CD4-positive, alpha-beta T cell treated with Interleukin-2 at 100 ng/mL for 4 hours (primary cell): ENCODE measurements around the gene GRID1.

Source experiments
- DNase-seq: peaks from one replicate; pipeline ENCODE4 v3.0.0-alpha.2; 2020; ENCODE audit warnings: low spot score

The GRID1 gene

GRCh38 chr10:85599081-85599480 lies 767.5 kb downstream of the GRID1 start:
- DNase-seq = no peak

- DNase-seq = no peak
These were observed 767.9 kb downstream of the GRID1 start for GRCh38 chr10:85598646-85599045.

DNA sequence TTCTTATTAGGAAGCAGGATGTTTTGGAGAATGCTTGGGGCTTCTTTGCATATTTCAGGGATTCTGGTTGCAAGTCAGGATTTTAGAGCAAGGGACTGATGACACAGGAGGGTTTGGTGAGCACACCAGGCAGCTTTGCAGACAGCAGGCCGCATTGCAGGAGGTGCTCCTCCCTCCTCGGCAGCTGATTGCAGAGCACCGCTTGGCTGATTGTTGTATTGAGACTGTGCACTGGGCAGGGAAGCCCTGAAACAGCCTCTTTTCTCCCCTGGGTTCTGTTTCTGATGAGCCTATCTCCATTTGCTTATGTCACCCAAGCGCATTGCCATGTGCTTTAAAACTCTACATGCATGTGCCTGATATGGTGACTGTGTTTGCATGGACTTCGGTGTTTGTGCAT lies 769.6 kb downstream of the GRID1 start:
- DNase-seq = no peak

DNA sequence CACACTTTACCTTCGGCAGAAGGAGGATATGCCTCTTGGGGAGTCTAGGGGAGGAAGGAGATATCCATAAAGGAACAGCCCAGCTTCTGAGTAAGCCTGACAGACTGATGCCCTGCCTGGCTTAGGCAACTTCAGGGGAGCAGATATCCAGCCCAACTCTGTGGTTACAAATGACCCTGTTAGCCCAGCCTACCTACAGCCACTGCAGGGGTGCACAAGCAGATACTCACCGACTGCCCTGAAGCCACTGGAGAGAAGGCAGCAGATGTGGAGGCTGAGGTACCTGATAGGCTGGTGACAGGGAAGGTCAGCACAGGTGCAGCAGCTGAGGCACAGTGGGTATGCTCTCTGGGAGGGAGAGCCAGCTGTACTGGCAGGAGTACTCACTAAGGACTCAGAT lies 770.2 kb downstream of the GRID1 start:
- no peak for DNase-seq

- DNase-seq = no peak
These were observed 772.4 kb downstream of the GRID1 start for GRCh38 chr10:85594239-85594638.

DNA sequence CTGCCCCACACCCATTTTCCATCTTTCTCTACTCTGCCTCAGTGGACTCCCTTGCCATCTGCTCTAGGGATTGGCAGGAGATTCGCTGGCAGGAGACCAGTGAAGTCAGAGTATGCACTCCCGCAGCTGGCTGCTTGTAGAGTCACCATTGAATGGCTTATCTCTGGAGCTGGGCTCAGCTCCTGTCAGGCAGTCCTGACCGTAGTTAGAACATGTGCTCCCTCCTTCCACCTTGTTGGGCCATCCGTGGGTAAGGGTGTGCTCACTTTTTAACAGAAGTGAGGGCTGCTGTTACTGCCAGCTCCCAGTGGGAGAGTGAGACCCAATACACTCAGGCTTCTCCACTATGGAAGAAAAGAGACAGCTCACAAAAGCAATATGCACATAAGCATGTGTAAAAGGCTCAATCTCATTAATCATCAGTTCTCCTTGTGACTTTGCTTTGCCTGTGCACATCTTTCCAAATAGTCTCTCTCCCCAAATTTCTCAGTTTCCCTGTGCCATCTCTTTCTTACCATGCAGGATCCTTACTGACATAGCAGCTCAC lies 773.3 kb downstream of the GRID1 start:
- no peak for DNase-seq

- no peak for DNase-seq
These were observed 785.2 kb downstream of the GRID1 start for GRCh38 chr10:85581371-85581770.

- DNase-seq = no peak
These were observed 786.0 kb downstream of the GRID1 start for GRCh38 chr10:85580585-85580984.

- DNase-seq = no peak
These were observed 787.7 kb downstream of the GRID1 start for GRCh38 chr10:85578860-85579259.

GRCh38 chr10:85575441-85575840 lies 791.2 kb downstream of the GRID1 start:
- no peak for DNase-seq

DNA sequence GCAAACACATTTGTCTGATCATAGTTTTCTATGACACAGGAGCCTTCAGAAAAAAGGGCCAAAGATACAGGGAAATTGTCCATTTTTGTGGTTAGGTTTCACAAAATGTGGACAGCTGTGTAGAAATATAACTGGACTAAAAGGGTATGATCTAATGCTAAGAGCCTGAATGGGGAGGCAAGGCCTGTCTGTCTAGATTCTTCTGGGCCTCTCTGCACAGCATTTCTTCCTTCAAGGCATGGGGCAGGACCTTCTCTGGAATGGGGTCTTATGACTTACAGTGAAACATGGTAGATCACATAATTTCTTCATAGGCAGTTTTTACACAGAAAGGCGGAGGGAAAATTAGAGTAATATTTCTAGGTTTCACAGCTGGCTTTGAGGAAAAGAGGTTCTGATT lies 795.7 kb downstream of the GRID1 start:
- DNase-seq = no peak

DNA sequence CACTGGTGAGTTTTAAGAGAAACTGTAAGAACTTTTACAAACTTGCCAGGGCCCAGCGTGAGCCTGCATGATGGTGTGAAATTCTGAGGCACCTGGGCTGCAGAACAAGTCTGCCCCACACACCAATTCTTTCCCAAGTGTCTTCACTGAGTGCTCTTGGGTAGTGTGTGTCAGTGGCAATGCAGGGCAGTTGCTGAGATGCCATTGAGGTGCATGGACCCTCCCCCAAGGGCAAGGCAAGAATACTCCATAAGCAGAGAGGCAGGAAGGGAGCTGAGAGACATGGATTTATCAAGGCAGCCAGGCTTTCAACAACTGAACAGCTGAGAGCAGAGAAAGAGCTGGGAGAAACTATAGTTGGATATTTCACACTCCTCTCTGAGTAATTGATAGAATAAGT lies 801.2 kb downstream of the GRID1 start:
- DNase-seq = no peak

DNA sequence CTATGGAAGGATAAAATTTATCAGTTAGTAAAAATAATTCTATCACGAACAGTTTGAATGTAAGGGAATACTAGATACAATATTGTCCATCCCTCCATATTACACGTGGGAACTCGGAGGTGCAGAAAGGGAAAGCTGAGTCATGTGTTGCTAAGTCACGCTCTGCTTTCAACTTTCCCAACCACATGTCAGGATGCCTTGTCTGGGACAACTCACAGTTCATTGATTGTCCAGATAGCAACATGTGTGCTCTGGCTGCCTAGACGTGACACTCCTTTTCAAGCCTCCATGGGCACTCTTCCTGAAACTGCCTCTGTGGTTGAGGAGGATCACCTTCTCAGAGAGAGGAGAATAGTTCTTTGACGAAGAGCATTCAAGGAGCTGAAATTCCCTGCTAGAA lies 808.1 kb downstream of the GRID1 start:
- DNase-seq = no peak

DNA sequence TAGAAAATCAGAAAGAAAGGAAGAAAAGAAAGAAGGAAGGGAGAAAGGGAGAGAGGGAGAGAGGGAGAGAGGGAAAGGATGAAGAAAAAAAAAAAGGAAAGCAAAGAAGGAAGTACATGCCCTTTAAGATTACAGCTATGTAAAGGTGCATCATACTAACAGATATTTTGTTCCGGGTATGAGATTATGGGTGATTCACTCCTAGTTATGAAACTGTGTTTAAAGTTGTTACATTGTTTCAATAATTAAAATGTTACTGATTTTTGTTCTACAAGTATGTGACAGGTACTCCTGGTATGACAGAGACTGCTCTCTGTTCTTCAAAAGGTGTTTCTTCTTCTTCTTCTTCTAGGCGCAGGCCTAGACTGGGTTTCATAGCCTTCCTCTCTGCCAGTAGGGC lies 808.9 kb downstream of the GRID1 start:
- no peak for DNase-seq

DNA sequence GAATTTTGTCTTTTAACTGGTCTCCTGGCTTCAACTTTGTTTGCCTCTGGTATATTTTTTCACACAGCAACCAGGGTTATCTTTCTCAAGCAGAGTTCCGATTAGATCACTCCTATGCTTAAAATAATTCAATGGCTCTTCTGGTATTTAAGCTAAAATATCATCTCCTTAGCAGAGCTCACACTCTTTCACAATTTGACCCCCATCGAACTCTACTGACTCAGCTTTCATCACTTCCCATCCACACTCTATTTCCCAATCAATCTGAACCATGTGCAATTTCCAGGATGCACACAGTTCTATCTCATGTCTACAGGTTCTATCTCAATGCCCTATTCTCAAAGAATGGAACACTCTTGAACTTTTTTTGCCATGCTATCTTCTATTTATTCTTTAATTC lies 809.5 kb downstream of the GRID1 start:
- no peak for DNase-seq
